Posterior vena cava (tissue), 2 donors: Measurements from ENCODE around the gene NPW. TPM values are rescaled to one million over a fixed set of nuclear protein-coding genes. Genes with fewer than 3 reads are reported as not detected.
"Not testable (repeated sequence)": the region's sequence is repeated elsewhere in the genome, so short reads cannot be mapped to it uniquely, and the experiment has no call there.

Experiments
- DNase-seq: peaks from one replicate; pipeline ENCODE4 v3.0.0-alpha.2; 2020; ENCODE audit warnings: low spot score
- intact Hi-C, 2 donors: fragments of 100-400 bp; cut with DNase I; formaldehyde crosslinking; loops; one replicate each; pipeline versions ENCODE4 v1.14.1 to v1.14.2; 2022 to 2023
- total RNA-seq, 2 donors: library from RNA; stranded (reverse); fragmentation: NEBNext Ultra II Directional; extraction: Animal tissue kit (Norgen Biotek cat#: 25700); gene quantifications; one replicate each; pipeline ENCODE4 v1.2.1, GENCODE V29; 2021
- donor health status: DM: yes; HTN: yes; CAD: no.
- donor health status: DM: yes; HTN: yes; CAD: no.

NPW gene
- total RNA-seq, 2 donors from 2014 or later, result not detected

DNA sequence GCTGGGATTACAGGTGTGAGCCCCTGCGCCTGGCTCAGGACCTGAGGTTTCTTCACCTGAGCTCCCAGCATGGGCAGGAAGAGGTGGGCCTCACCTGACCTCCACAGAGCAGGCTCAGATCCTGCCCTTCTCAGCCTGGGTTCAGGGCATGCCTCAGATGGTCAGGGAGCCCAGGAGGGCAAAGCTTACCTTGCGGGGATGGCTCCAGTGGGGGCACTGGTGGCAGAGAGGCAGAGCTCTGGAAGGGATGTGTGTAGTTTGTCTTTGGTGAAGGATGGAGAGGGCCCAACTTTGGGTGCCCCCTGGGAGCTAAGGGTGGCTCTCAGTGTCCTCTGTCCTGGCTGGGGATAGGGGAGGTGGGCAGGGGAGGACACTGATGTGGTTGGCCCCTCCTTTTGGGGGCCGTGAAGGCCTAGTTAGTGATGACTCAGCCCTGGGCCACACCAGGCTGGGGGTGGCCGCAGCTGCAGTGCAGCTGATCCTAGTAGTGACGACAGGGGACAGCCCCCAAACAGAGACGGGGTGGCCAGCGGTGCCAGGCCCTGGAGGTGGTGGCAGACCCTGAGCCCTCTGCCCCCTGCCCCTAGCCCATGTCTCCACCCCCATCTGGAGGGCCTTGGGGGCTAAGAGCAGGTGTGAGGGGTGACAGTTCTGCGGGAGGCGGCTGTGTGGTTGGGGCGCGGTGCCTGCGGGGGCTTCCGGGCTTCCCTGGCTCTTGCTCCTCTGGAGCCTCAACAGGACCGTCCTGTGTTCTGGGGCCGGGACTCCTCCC is 12.9 kb downstream of the NPW start:
- no peak for DNase-seq
- intact Hi-C loops, result loop anchor here in 1 of 2 donors (10.0 kb wide), 1 partner anchor 62 kb away; no protein-coding TSS in a partner anchor

DNA sequence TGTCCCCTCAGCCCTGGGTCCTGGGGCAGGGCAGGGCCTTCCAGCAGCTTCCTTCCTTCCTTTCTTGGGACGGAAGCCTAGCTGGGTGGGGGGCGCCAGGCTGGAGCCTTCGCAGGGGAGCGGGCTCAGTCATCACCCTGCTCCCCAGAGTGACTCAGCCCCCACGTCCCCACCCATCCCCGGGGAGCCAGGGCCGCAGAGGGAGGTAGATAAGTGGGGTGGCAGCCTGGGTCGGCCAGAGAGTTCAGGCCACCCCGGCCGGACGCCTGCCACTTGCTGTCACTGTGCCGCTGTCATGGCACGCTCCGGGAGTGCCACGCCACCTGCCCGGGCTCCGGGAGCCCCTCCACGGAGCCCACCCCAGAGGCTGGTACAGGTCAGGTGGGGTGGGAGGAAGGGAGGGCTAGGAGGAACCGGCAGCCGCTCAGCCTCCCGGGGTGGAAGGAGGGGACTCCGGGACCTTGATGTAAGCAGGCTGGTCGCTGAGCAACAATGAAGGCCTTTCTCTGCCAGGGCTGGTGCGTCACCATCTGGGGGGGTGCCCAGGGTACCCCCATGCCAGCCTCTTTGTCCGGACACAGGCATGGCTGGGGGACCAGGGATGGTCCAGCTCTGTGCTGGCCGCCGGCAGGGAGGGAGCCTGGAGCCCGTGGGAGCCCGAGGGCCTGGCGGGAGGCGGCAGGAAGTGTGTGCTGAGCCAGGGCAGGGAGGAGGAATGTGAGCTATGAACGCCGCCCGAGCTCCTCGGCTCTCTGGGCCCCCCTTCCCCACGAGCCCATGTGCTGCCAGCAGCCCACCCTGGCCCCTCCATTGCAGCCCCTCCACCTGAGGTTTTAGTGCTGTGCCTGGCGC is 13.7 kb downstream of the NPW start:
- intact Hi-C loops, result loop anchor here in 1 of 2 donors (10.0 kb wide), 1 partner anchor 62 kb away; no protein-coding TSS in a partner anchor
- peak; percentile 90 for DNase-seq

DNA sequence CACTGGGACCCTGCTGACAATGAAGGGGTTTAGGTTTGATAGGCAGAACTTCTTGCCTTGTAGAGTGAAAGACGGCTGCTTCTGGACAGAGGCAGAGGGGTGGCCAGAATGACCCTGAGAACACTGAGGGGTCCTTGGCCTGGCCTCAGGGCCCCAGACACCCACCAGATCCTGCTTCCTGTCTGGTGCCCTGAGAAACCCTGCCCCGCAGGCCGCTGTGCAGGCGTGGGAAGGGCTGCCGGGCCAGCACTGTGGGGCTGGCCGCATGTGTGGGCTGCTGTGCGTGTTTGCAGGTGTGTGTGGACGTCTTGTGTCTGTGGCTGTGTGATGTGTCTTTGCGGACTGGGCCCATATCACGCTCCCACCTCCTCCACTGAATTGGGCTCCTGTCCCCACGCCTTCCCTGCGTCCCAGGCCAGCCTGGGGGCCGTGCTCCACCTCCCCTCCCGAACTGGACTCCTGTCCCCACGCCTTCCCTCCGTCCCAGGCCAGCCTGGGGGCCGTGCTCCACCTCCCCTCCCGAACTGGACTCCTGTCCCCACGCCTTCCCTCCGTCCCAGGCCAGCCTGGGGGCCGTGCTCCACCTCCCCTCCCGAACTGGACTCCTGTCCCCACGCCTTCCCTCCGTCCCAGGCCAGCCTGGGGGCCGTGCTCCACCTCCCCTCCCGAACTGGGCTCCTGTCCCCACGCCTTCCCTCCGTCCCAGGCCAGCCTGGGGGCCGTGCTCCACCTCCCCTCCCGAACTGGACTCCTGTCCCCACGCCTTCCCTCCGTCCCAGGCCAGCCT is 14.5 kb downstream of the NPW start:
- not testable (repeated sequence) for DNase-seq
- intact Hi-C loops, result loop anchor here in 1 of 2 donors (10.0 kb wide), 1 partner anchor 61 kb away; no protein-coding TSS in a partner anchor

DNA sequence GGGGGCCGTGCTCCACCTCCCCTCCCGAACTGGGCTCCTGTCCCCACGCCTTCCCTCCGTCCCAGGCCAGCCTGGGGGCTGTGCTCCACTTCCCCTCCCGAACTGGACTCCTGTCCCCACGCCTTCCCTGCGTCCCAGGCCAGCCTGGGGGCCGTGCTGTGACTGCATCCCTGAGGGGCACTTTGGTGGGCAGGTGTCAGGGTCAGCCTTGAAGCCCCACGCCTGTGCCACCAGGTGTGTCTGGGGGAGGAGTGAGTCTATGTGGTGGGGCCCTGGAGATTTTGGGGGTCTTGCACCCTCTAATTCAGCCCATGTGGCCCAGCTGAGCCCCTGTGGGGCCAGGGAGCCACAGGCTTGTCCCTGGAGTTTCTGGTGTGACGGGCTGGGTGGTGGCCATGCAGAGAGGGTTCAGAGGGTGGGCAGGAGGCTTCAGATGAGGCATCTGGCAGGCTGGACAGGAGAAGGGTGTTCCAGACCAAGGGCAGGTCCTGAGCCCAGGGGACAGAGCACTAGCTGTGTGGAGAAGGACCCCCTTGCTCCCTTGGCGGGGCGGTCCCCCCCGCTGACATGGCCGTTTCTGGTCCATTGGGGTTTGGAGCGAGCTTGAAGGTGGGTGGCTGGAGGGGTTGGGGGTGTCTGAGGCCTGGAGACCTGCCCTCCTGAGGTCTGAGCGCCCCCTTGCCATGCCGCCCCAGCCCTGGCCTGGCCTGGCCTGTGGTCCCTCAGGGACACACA is 15.3 kb downstream of the NPW start:
- DNase-seq, result no peak
- intact Hi-C loops, result loop anchor here in 1 of 2 donors (10.0 kb wide), 1 partner anchor 60 kb away; no protein-coding TSS in a partner anchor

DNA sequence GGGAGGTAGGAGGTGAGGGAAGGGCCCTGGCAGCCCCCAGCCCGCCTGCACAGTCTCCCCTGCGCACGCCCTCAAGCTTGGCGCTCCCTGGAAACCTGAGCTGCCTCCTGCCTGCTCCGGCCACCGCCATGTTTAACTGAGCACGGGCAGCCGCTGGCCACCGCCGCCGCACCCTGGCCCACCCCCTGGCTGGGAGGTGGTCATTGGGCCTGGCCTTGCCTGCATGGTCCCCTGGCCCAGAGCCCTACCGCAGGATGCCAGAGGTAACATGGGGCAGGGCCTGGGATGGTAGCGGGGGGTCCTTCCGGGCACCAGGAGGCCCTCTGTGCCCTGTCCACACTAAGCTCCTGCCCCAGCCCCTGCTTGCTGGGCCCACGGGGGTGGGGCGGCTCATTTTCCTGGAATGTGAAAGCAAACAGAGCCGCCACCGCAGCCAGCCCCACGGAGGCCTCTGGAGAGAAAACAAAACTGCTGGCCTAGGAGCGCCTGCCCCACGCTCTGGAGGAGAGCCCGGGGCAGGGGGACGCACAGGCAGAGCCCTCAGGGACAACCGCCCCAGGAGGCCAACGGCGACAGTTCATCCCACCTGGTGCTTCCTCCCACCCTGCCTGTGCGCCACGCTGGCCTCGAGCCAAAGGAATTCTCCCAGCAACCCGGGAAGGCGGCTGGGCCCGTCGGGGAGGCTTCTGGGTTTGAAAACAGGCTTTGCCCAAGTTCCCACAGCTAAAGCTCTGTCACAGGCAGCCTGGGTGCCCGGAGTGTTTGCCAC is 16.0 kb downstream of the NPW start:
- DNase-seq, result peak; percentile 89
- intact Hi-C loops, result loop anchor here in 1 of 2 donors (10.0 kb wide), 1 partner anchor 59 kb away; no protein-coding TSS in a partner anchor

- DNase-seq, result no peak
- intact Hi-C loops, result loop anchor here in 1 of 2 donors (10.0 kb wide), 1 partner anchor 58 kb away; no protein-coding TSS in a partner anchor
Measured at GRCh38 chr16:2036200-2036966, 16.8 kb downstream of the NPW start.

- no peak for DNase-seq
- intact Hi-C loops, result loop anchor here in 1 of 2 donors (10.0 kb wide), 1 partner anchor 58 kb away; no protein-coding TSS in a partner anchor
Measured at GRCh38 chr16:2037115-2037514, 17.5 kb downstream of the NPW start.

- intact Hi-C loops, result loop anchor here in 1 of 2 donors (10.0 kb wide), 1 partner anchor 57 kb away; no protein-coding TSS in a partner anchor
- no peak for DNase-seq
Measured at GRCh38 chr16:2037647-2038381, 18.2 kb downstream of the NPW start.

- DNase-seq, result no peak
- intact Hi-C loops, result loop anchor here in 1 of 2 donors (10.0 kb wide), 1 partner anchor 56 kb away; no protein-coding TSS in a partner anchor
Measured at GRCh38 chr16:2038382-2039231, 19.0 kb downstream of the NPW start.

DNA sequence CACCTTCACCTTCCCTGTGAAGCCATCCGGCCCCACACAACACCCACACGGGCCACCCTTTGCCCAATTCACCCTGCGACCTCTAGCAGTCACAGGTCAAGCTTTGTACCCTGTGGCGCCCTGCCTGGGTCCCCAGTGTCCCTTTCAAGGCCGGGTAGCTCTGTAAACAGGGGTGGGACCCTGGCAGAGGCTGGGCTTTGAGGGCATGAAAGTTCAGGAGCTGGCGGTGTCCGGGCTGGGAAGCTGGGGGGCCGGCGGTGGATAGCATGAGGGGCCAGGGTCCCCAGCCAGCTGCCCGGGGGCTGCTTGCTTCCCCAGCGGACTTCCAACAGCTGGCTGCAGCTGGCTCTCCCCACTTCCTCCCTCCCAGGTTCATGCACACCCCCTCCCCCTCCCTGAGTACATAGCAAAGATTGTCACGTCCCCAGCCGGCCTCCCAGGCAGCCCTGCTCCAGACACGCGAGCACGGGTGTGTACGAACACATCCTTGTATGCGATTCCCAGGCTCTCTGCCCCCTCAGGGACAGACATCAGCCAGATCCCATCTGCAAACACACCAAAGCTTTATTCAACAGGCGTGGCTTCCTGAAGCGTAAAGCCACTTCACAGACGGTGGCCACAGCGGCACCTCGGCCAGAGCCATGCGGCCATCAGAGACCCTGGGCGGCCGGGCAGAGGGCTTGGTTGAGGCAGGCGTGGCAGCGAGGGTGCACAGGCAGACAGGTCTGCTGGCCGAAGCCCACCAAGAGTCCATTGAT is 19.9 kb downstream of the NPW start:
- intact Hi-C loops, result loop anchor here in 1 of 2 donors (10.0 kb wide), 1 partner anchor 55 kb away; no protein-coding TSS in a partner anchor

GRCh38 chr16:2040041-2040786 is 20.6 kb downstream of the NPW start:
- intact Hi-C loops, result no loop called here
- no peak for DNase-seq

More for the DNA sequence above, 19.9 kb downstream of the NPW start:
- no peak for DNase-seq

- DNase-seq, result no peak
- intact Hi-C loops, result no loop called here
Measured at GRCh38 chr16:2040787-2041522, 21.4 kb downstream of the NPW start.
